IMR-90 (cell line): ENCODE results near the gene PDCD11.

ENCODE experiments used
- CEBPB ChIP-seq: IDR thresholded peaks from 2 replicates; pipeline ENCODE4 v1.6.1; 2012; ENCODE audit warnings: low read depth, low read length, improper control_type of control experiment
- MAZ ChIP-seq: IDR thresholded peaks from 2 replicates; pipeline ENCODE4 v1.6.1; 2012; ENCODE audit warnings: low read depth, mild to moderate bottlenecking, low read length, improper control_type of control experiment, moderate library complexity, borderline replicate concordance
- POLR2A ChIP-seq: IDR thresholded peaks from 2 replicates; pipeline ENCODE4 v1.6.1; 2012; ENCODE audit warnings: mild to moderate bottlenecking, low read depth, low read length
- RCOR1 ChIP-seq: IDR thresholded peaks from 2 replicates; pipeline ENCODE4 v1.6.1; 2012; ENCODE audit warnings: mild to moderate bottlenecking, low read length, improper control_type of control experiment; ENCODE audit not compliant: insufficient replicate concordance
- RFX5 ChIP-seq: IDR thresholded peaks from 2 replicates; pipeline ENCODE4 v1.8.0; 2012; ENCODE audit warnings: low read depth, mild to moderate bottlenecking, low read length, moderate library complexity
- SMC3 ChIP-seq: fragments of 150-350 bp; IDR thresholded peaks from 2 replicates; pipeline ENCODE4 v1.6.1; 2016; ENCODE audit warnings: low read depth, mild to moderate bottlenecking, antibody characterized with exemption, low read length, moderate library complexity
- TF ChIP-seq, protein P1 (sequence below): conservative IDR thresholded peaks from 2 replicates; pipeline ENCODE4 v1.5.1; 2012; ENCODE audit warnings: mild to moderate bottlenecking, low read depth, low read length, improper control_type of control experiment

DNA sequence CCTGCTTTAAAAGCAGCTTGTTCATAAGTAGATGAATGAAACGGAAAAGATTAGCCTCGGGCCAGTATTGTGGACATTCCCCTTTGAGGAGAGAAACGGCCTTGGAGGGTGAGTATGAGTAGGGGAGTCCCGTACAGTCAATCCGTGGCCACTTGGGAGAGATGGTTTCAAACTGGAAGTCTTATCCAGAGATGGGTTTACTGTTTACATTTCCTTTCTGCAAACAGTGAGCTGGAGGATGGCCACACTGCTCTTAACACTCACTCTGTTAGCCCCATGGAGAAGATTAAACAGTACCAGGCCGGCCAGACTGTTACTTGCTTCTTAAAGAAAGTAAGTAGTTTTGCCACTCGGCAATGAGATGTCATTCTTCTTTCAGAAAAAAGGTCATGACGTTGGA, 35.5 kb downstream of the PDCD11 start:
- no peak for TF ChIP-seq POLR2A
- TF ChIP-seq, protein P1, sequence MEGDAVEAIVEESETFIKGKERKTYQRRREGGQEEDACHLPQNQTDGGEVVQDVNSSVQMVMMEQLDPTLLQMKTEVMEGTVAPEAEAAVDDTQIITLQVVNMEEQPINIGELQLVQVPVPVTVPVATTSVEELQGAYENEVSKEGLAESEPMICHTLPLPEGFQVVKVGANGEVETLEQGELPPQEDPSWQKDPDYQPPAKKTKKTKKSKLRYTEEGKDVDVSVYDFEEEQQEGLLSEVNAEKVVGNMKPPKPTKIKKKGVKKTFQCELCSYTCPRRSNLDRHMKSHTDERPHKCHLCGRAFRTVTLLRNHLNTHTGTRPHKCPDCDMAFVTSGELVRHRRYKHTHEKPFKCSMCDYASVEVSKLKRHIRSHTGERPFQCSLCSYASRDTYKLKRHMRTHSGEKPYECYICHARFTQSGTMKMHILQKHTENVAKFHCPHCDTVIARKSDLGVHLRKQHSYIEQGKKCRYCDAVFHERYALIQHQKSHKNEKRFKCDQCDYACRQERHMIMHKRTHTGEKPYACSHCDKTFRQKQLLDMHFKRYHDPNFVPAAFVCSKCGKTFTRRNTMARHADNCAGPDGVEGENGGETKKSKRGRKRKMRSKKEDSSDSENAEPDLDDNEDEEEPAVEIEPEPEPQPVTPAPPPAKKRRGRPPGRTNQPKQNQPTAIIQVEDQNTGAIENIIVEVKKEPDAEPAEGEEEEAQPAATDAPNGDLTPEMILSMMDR, result no peak
- no peak for TF ChIP-seq RFX5
- TF ChIP-seq RCOR1, result no peak
- no peak for TF ChIP-seq MAZ
- TF ChIP-seq CEBPB, result no peak
- no peak for TF ChIP-seq SMC3
